Neutrophil (primary cell): ENCODE results near the gene AHNAK.

Source experiments
- H3K27ac ChIP-seq: fragments of 200-600 bp; sonication (generic); 2 replicates; pipeline ENCODE4 v1.5.1; 2016; ENCODE audit warnings: mild to moderate bottlenecking, moderate library complexity
- H3K27me3 ChIP-seq: fragments of 200-600 bp; sonication (generic); 2 replicates; pipeline ENCODE4 v1.6.0; 2016; ENCODE audit warnings: mild to moderate bottlenecking
- H3K36me3 ChIP-seq: fragments of 200-600 bp; sonication (generic); 2 replicates; pipeline ENCODE4 v1.5.1; 2017
- H3K4me1 ChIP-seq, 2 experiments: fragments of 200-600 bp in 1 of 2; sonication (generic) in 1 of 2; 1 replicate in 1 of 2; 2 replicates in 1 of 2; pipeline versions ENCODE4 v1.5.1 to v1.6.1; 2013 to 2016; ENCODE audit warnings: low read depth in 1 of 2, low read length in 1 of 2, mild to moderate bottlenecking in 1 of 2, moderate library complexity in 1 of 2; ENCODE audit not compliant: control insufficient read depth in 1 of 2, insufficient read depth in 1 of 2
- H3K4me3 ChIP-seq, 2 experiments: fragments of 200-600 bp in 1 of 2; sonication (generic) in 1 of 2; 1 replicate in 1 of 2; 2 replicates in 1 of 2; pipeline ENCODE4 v1.5.1; 2013 to 2016; ENCODE audit warnings: low read depth in 1 of 2, low read length in 1 of 2, mild to moderate bottlenecking in 1 of 2, moderate library complexity in 1 of 2
- H3K9me3 ChIP-seq: fragments of 200-600 bp; sonication (generic); 2 replicates; pipeline ENCODE4 v1.5.1; 2016
- TF ChIP-seq, protein P1 (sequence below): fragments of 200-600 bp; sonication (generic); IDR thresholded peaks from 2 replicates; pipeline ENCODE4 v1.5.1; 2016; ENCODE audit warnings: antibody characterized with exemption

Gene AHNAK

DNA sequence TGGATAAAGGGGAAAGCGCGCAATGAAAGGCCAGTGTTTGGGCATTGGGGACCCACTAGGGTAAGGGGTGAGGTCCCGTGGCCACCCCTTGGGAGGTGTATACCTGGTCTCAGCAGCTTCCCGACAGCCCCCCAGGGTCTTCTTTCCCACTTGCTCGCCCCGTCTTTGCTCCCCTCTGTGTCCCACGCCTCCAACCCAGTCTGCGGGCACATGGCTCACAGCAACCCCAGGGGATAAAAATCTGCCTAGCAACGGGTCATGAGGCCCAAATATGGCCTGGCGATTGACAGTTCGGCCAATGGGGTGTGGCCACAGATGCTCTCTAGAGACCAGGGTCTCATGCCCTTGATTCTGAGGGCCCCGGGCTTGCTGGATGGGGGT, 41.6 kb downstream of the AHNAK start:
- TF ChIP-seq, protein P1, sequence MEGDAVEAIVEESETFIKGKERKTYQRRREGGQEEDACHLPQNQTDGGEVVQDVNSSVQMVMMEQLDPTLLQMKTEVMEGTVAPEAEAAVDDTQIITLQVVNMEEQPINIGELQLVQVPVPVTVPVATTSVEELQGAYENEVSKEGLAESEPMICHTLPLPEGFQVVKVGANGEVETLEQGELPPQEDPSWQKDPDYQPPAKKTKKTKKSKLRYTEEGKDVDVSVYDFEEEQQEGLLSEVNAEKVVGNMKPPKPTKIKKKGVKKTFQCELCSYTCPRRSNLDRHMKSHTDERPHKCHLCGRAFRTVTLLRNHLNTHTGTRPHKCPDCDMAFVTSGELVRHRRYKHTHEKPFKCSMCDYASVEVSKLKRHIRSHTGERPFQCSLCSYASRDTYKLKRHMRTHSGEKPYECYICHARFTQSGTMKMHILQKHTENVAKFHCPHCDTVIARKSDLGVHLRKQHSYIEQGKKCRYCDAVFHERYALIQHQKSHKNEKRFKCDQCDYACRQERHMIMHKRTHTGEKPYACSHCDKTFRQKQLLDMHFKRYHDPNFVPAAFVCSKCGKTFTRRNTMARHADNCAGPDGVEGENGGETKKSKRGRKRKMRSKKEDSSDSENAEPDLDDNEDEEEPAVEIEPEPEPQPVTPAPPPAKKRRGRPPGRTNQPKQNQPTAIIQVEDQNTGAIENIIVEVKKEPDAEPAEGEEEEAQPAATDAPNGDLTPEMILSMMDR, result no peak
- Histone ChIP-seq H3K9me3 (no peaks in the 10 kb centered on the region), H3K4me3 (no peak overlapping the region), H3K27ac (no peak overlapping the region), H3K27me3 (peaks cover 76% of the 10 kb centered on the region), H3K36me3 (no peaks in the 10 kb centered on the region), H3K4me1 (peaks cover 9 to 14% of the 10 kb centered on the region in 2 experiments)

DNA sequence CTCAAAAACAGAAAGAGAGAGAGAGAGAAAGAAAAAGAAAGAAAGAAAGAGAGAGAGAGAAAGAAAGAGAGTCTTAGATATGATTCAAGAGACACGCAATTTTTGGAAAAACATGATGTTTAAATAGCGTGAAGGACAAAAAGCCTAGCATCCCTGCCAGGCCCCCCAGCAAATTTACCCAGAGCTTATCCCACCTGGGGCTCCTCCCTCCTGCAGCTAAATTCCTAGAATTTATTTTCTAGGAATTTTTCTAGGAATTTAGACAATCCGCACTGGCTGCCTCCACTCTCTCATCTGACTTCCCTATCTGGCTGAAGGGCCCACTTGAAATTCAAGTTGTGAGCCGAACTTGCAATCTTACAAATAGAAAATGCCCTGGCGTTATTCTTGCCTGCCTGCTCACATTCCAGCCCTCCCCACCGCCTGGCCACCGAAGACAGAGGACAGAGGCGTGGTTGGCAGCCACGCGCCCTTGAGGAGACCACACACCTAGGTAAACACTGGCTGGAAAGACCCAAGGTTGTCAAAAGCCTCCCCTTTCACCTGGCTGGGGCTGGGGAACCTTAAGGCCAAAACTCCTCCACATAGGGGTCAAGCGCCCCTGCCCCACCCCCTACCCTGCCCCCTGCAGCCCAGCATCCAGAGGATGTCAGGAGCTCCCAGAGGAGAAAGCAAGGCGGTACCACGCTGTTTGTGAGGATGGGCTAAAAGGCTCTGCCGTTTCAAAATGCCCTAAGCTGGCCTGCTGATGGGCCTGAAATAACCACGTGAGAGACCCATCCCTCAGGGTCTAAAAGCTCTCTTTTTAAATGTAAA, 42.2 kb downstream of the AHNAK start:
- Histone ChIP-seq H3K27ac (no peak overlapping the region), H3K4me3 (no peak overlapping the region), H3K27me3 (peaks cover 83% of the 10 kb centered on the region), H3K9me3 (no peaks in the 10 kb centered on the region), H3K4me1 (peaks cover 9 to 14% of the 10 kb centered on the region in 2 experiments), H3K36me3 (no peaks in the 10 kb centered on the region)
- TF ChIP-seq, protein P1, result no peak

DNA sequence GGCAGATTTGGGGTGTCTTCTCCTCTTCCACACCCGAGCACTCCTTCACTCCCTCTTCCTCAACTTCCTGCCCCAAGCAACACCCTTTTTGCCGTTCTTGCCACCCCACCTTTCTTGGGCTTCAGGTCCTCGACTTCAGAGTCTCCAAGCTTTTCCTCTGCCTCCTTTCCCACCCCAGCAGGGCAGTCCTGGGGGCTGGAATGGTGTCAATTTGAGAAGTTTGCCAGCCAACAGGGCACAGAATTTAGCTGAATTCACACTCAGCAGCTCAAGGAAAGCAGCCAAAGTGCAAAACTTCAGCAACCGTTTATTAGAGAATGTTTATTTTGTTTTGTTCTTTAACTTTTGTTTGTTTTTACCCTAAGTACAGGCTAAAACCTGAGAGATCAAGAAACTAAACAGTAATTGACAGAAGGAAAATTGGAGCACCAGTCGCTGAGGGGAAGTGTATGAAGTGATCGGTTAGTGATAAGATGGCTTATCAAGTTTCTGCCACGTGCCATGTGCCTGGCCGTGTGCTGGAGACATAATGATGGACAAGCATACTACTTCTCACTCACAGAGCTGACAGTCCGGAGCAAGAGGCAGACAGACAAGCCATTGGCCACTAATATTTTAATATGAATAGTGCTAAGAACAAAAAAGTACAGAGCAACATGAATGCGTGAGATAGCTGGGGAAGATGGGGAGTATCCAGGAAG, 44.4 kb downstream of the AHNAK start:
- Histone ChIP-seq H3K36me3 (no peaks in the 10 kb centered on the region), H3K9me3 (no peaks in the 10 kb centered on the region), H3K27me3 (peaks cover 70% of the 10 kb centered on the region), H3K27ac (no peak overlapping the region), H3K4me1 (peaks cover 9 to 14% of the 10 kb centered on the region in 2 experiments), H3K4me3 (no peak overlapping the region)
- TF ChIP-seq, protein P1, result no peak

DNA sequence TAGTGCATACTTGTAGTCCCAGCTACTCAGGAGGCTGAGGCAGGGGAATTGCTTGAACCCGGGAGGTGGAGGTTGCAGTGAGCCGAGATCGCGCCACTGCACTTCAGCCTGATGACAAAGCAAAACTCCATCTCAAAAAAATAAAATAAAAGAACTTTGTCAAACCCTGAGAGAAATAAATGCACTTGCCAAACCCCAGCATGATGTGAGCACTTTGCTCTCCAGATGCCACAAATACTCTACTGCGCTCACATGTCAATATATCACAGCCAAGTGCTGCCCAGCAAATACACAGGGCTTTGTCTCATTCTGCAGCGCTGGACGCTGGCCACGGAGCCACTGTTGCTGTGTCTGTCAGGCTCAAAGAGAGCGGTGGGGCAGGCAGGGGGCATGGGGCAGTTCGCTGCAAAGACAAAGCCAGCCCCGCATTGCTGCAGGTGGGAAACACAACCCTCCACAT, 45.1 kb downstream of the AHNAK start:
- H3K9me3 ChIP-seq, result no peaks in the 10 kb centered on the region
- H3K27ac ChIP-seq, result no peak overlapping the region
- peaks cover 9 to 14% of the 10 kb centered on the region in 2 experiments for H3K4me1 ChIP-seq
- H3K27me3 ChIP-seq, result peaks cover 63% of the 10 kb centered on the region
- H3K4me3 ChIP-seq, result no peak overlapping the region
- H3K36me3 ChIP-seq, result no peaks in the 10 kb centered on the region
- TF ChIP-seq, protein P1, result no peak

DNA sequence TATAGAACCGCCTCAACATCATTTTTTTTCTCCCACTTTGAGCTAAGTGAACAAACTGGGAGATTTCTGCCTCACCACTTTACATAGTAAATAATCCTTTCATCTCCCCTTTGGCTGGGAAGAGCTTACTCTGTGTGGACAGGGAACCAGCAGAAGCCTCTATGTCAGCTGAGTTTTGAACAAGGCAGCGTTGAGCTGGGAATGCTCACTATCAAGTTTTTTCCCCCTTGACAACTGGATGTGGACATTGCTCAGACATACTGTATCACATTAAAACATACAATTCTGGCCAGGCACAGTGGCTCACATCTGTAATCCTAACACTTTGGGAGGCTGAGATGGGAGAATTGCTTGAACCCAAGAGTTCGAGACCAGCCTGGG, 46.0 kb downstream of the AHNAK start:
- no peak overlapping the region for H3K27ac ChIP-seq
- TF ChIP-seq, protein P1, result no peak
- H3K4me3 ChIP-seq, result no peak overlapping the region
- H3K9me3 ChIP-seq, result no peaks in the 10 kb centered on the region
- H3K27me3 ChIP-seq, result peaks cover 55% of the 10 kb centered on the region
- H3K4me1 ChIP-seq, result peaks cover 9 to 14% of the 10 kb centered on the region in 2 experiments
- H3K36me3 ChIP-seq, result no peaks in the 10 kb centered on the region
